HG02884 (cell line): ENCODE data around the gene LPAR6.
"Not testable (repeated sequence)": the region's sequence is repeated elsewhere in the genome, so short reads cannot be mapped to it uniquely, and the experiment has no call there.

ENCODE experiments used
- ATAC-seq: cut with Tn5 transposase; IDR thresholded peaks from one replicate; pipeline ENCODE4 v1.9.1; 2021; ENCODE audit warnings: mild to moderate bottlenecking, moderate library complexity; ENCODE audit not compliant: unreplicated experiment

The LPAR6 gene

DNA sequence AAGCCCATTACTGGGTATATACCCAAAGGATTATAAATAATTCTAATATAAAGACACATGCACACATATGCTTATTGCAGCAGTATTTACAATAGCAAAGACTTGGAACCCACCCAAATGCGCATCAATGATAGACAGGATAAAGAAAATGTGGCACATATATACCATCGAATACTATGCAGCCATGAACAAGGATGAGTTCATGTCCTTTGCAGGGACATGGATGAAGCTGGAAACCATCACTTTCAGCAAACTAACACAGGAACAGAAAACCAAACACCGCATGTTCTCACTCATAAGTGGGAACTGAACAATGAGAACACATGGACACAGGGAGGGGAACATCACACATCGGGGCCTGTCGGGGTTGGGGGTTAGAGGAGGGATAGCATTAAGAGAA lies 9.1 kb upstream of the LPAR6 start:
- ATAC-seq: not testable (repeated sequence)

DNA sequence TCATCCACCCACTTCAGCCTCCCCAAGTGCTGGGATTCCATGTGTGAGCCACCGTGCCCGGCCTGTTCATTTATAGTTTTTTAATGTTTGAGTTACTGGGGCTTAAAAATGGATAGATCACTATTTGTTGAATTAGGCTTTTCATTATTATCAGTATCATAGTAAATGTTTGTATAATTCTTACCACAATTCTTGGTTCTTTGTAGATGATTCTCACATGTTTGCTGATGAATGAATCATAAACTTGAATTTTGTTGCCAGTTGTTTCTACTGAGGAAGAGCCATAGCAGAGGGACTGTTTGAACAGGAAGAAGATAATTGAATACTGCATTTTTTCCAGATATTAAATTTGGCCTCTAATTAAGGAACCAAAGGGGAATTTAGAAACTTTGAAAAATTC lies 2.6 kb upstream of the LPAR6 start:
- no peak for ATAC-seq

GRCh38 chr13:48414501-48414900 lies 1.6 kb upstream of the LPAR6 start:
- no peak for ATAC-seq

- ATAC-seq: no peak
Measured at GRCh38 chr13:48411841-48412531, 927 bp downstream of the LPAR6 start.

- ATAC-seq: no peak
Measured at GRCh38 chr13:48411147-48411794, 1.6 kb downstream of the LPAR6 start.

DNA sequence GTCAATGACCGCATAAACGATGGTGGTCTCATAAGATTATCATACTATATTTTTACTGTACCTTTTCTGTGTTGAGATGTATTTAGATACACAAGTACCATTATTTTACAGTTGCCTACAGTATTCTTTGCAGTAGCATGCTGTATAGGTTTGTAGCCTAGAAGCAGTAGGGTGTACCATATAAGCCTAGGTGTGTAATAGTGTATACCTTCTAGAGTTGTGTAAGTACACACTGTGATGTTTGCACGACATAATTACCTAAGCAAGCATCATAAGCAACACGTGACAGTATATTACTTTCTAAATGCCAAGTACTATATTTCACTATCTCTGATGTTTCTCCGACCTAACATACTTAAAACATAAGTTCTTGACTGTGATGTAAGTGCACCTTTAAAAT lies 2.7 kb downstream of the LPAR6 start:
- no peak for ATAC-seq

DNA sequence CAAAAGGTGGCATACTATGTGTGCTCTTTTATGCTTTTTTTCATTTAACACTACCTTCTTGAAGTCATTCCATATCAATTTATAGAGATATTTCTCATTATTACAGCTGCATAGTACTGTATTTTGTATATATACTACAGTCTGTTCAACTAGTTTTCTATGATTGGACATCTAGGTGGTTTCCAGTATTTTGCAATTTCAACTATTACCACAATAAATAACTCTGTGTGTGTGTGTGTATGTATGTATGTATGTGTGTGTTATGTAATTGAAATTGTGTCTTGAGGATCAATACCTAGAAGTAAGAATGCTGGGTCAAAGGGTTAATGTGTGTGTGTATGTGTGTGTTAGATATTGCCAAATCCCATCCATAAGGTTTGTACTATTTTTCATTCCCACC lies 7.0 kb downstream of the LPAR6 start:
- ATAC-seq: no peak

GRCh38 chr13:48404952-48405351 lies 8.0 kb downstream of the LPAR6 start:
- no peak for ATAC-seq

GRCh38 chr13:48403913-48404312 lies 9.0 kb downstream of the LPAR6 start:
- ATAC-seq: no peak

GRCh38 chr13:48403151-48403631 lies 9.7 kb downstream of the LPAR6 start:
- peak; percentile 65 for ATAC-seq

DNA sequence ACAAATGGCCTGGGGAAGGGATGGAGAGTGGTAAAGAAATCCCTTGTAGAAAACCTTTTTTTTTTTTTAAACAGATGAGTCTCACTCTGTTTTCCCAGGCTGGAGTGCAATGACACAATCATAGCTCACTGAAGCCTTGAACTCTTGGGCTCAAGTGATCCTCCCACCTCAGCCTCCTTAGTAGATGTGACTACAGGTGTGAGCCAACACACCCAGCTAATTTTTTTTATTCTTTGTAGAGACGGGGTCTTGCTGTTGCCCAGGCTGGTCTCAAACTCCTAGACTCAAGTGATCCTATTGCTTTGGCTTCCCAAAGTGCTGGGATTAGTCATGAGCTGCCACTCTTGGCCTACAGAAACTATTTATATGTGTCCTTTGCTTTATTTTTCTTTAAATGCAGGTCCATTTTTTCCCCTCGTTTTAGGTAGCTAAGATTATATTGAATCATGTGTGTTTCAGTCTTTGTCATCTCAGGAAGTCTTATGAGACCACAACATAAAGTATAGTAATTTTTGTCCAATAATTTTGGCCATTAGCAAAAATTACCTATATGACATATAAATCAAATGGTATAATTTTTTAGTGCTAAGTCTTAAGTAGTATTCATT lies 10.5 kb downstream of the LPAR6 start:
- peak; percentile 46 for ATAC-seq

- ATAC-seq: no peak
Measured at GRCh38 chr13:48401480-48401879, 11.4 kb downstream of the LPAR6 start.

DNA sequence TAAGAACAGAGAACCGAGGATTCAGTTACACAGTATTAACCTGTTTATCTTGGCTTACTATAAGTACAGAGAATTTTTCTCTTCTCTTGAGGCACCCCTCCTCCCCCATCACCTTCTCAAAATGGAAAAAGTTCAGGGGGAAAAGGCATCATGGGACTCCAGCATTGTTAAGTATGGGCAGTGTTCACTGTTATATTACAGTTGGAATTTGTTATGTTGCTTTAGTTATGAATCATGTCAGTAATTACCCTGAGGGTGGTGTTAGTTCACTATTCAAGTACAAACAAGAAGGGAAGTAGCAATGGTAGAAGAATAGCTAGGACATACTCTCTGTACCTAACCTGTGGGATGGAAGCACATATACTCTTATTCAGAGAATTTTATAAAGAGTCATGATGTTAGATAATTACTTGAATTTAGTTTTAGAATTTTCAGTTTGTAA lies 12.0 kb downstream of the LPAR6 start:
- ATAC-seq: no peak

DNA sequence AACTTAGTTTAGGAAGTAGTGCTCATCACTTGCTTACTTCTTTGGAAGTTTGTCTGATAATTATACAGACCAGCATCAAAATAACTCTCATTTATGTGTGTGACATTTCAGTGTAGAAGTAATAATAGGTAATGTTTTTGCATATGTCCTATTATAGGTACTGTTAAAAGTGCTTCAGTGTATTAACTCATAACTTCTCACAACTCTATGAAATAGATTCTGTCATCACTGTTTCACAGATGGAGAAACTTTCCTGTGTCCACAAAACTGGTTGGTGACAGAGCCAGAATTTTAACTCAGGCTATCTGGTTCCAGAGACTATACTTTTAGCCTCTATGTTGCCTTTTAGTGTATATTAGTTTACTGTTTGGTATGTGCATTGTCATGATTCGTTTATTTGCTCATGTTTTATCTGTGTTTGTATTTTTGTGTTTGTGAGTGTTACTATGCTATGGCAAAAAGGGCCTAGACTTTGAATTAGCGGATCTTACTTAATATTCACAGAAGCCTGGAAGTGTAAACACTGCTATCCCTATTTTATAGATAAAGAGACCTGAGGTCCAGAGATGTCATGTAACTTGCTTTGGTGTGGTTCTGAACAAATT lies 12.7 kb downstream of the LPAR6 start:
- no peak for ATAC-seq

GRCh38 chr13:48398450-48399095 lies 14.3 kb downstream of the LPAR6 start:
- ATAC-seq: no peak

- no peak for ATAC-seq
Measured at GRCh38 chr13:48397744-48398143, 15.2 kb downstream of the LPAR6 start.

DNA sequence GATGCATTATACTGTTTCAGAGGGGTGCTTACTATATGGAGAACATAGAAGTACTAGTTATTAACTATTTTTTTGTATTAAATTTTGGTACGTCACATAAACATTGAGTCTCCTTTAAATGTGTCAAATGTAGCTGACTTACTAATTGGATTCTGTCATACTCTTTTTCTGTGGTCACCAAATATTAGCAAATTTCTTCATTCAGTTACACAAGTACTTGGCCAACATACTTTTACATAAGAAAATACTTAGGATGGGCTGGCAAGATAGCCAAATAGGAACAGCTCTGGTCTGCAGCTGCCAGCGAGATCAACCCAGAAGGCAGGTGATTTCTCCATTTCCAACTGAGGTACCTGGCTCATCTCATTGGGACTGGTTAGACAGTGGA lies 19.2 kb downstream of the LPAR6 start:
- no peak for ATAC-seq

- ATAC-seq: no peak
Measured at GRCh38 chr13:48393030-48393697, 19.7 kb downstream of the LPAR6 start.

DNA sequence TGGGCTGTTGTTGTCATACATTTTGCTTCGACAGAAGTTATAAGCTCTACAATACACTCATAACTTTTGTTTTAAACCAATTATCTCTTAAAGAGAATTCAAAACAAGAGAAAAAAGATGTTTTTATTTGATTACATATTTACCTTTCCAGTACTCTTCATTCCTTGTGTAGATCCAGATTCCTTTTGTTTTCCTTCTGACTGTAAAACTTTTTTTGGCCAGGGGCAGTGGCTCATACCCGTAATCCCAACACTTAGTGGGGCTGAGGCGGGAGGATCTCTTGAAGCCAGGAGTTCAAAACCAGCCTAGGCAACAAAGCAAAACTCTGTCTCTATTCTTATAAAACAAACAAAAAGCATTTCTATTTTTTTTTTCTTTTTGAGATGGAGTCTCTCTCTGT lies 21.7 kb downstream of the LPAR6 start:
- no peak for ATAC-seq

- no peak for ATAC-seq
Measured at GRCh38 chr13:48386816-48387215, 26.1 kb downstream of the LPAR6 start.

DNA sequence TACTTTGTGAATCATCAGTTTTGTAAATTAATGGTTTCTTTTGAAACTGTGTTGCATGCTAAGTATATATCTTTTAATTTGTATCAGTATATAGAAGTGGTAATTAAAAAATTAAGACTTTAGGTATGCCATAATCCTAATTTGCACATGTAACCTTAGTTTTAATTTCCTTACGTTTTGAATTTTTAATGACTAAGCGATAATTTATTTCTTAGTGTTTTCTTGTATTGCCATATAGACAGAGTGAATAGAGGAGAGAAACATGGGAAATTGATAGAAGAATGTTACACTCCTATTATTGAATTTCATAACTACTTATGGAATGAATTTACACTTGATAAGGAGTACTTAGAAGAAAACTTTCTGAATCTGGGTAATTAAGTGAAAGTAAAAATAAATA lies 29.5 kb downstream of the LPAR6 start:
- no peak for ATAC-seq
